HG03135 (cell line): Measurements from ENCODE around the gene GATA5.

ENCODE experiments used
- ATAC-seq: cut with Tn5 transposase; IDR thresholded peaks from one replicate; pipeline ENCODE4 v1.9.1; 2021; ENCODE audit warnings: mild to moderate bottlenecking, moderate library complexity; ENCODE audit not compliant: unreplicated experiment

Gene GATA5

GRCh38 chr20:62457098-62457497 lies 18.7 kb downstream of the GATA5 start:
- no peak for ATAC-seq

DNA sequence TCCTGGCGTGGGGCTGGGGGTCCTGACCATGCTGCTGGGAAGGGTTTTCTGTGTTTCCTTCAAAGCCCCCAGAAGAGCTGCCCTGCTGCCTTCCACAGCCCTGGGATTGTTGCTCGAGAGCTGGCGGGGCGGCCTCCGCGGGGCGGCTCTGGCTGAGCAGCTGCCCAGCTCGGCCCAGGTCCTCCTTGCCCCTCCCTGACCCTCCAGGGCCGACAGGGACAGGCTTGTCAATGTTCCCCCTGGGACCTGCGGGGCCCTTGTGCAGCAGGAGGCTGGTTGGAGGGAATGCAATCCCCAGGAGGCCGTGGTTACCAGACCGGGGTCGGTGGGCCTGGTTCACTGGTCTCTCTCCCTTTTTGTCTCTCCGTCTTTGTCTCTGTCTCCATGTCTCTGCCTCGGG lies 19.9 kb downstream of the GATA5 start:
- ATAC-seq, result no peak

- no peak for ATAC-seq
Measured at GRCh38 chr20:62454904-62455636, 20.7 kb downstream of the GATA5 start.

- no peak for ATAC-seq
Measured at GRCh38 chr20:62453186-62453808, 22.5 kb downstream of the GATA5 start.

DNA sequence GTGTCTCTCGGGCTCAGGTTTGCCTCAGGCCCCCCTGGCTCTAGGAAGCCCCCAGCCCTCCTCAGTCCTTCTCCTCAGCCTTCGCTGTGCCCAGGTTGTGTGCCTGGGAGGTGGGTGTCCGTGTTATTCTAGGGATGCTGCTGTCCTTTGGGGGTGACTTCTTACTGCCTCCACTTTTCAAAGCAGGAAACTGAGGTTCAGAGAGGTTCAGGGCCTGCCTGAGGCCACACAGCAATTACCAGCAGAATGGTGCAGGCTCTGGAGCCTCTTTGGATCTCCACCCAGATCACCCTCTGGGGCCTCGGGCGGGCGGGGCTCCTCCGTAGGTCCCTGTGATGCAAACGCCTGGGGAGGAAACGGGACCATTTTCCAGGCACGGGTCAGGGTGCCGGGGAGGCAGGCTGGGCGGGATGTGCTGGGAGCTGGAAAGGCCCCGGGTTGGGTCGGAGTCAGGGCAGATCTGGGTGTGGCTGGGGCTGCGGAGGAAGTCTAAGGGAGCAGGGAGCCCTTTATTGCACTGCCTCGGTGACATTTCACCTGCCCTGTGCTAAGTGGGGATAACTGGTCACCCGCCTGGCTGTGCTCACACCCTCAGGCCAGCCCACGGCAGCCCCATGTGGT lies 23.2 kb downstream of the GATA5 start:
- ATAC-seq, result no peak

DNA sequence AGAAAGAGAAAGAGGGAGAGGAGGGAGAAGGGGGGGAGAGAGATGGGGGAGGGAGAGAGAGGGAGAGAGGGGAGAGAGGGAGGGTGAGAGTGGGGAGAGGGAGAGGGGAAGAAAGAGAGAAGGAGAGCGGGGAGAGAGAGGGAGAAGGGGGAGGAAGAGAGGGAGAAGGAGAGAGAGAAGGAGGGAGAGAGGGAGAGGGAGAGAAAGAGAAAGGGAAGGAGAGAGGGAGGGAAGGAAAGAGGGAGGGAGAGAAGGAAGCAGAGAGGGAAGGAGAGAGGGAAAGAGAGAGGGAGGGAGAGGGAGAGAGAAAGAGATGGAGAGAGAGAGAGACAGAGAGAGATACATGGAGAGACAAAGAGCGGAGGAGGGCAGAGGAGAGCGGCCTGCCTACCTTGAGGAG lies 23.8 kb downstream of the GATA5 start:
- ATAC-seq, result no peak

DNA sequence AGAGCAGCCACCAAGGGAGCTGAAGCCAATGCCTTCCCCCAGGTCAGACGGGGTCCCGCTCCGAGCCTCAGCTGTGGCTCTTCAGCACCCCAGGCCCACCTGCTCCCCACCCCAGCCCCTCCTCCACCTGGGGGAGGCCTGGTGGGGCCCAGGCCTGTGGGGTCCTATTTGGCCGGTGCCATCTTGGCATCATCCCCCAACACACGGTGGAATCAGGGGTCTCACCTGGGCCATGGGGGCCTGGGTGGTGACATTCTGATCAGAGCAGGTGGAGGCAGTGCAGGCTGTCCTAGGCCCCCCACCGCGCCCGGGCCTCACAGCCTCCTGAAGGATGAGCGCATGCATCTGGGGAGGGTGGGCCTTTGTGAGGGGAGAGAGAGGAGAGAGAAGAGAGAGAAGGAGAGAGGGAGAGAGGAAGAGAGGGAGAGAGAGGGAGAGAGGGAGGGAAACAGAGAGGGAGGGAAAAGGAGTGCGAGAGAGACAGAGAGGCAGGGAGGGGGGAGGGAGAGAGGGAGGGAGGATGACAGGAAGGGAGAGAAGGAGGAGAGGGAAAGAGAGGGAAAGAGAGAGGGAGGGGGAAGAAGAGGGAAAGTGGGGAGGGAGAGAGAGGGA lies 24.5 kb downstream of the GATA5 start:
- no peak for ATAC-seq

- ATAC-seq, result no peak
Measured at GRCh38 chr20:62449951-62450691, 25.7 kb downstream of the GATA5 start.

DNA sequence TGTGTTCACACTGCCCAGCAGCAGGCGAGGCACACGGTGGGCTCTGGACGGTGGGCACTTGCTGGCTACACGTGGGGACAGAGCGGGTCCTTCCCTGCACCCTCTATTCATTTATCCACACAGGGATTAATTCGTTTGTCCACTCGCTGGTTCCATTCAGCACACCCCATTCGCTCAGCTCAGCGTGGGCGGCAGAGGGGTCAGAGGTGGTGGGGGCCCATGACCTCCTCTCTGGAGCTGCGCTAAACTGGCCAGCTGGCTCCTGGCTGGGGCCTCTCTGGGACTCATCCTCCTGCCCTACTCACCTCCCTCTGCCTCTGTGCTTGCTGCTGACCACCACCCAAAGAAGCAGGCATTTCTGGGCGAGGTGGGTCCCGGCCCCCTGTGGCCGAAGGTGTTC lies 27.0 kb downstream of the GATA5 start:
- no peak for ATAC-seq

GRCh38 chr20:62448038-62448437 lies 27.8 kb downstream of the GATA5 start:
- no peak for ATAC-seq

GRCh38 chr20:62446888-62447869 lies 28.6 kb downstream of the GATA5 start:
- no peak for ATAC-seq

- no peak for ATAC-seq
Measured at GRCh38 chr20:62446481-62446880, 29.3 kb downstream of the GATA5 start.

- no peak for ATAC-seq
Measured at GRCh38 chr20:62445553-62446340, 30.0 kb downstream of the GATA5 start.

GRCh38 chr20:62444286-62444685 lies 31.5 kb downstream of the GATA5 start:
- ATAC-seq, result no peak

DNA sequence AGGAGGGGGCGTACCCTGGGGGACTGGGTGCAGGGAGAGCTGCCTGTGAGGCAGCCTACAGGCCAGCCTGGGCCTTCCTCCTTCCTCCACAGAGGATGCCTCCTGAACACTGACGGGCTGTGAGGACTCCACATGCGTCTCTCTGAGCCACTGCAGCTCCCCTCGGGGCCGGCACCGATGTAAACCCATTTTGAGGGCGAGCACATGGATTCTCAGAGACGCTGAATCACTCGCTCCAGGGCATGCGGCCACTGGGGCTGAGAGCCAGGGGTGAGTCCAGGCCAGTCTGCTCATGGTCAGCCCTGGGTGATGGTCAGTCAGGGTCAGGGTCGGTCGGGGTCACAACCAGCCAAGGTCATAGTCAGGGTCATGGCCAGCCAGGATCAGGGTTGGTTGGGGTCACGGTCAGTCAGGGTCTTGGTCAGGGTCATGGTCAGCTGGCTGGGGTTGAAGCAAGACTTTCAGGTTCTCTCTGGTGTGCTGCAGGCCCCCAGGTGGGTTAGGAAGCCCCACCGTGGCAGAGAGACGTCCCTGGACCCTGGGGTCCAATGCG lies 33.7 kb downstream of the GATA5 start:
- no peak for ATAC-seq

DNA sequence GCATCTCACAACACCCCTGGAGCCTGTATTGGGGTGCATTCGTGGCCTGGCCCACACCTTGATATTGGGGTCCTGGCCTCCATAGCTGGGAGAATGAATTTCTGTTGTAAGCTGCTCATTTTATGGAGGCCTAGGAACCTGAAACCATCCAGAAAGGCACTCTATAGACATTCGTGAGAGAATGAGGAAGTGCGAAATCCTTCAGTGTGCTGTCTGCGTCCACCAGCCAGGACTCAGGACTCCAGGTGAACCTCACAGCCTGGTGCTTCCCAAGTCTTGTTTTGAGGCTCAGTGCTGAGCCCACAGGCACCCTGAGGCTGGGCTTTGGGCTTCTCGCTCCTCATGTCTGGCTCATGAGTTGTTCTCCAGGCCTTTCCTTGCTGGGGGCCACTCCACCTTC lies 36.6 kb downstream of the GATA5 start:
- ATAC-seq, result no peak

DNA sequence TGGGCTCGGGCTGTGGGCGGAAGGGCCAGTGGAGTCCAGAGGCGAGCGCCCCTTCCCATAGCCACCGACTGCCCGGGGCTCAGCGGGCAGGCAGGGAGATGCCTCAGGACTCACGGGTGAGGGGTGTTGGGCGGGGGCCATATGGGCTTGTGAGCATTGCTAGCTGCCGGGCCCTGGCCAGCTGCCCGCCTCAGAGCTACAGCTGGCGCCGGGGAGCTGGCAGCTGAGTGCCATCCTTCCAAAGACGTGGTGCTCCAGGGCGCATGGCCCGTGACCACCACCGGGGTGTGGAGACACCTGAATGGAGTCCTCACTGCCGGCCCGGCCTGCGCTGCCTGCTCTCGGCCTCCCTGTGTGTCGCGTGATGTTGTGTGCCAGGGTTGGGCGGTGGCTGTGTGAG lies 37.9 kb downstream of the GATA5 start:
- ATAC-seq, result no peak

DNA sequence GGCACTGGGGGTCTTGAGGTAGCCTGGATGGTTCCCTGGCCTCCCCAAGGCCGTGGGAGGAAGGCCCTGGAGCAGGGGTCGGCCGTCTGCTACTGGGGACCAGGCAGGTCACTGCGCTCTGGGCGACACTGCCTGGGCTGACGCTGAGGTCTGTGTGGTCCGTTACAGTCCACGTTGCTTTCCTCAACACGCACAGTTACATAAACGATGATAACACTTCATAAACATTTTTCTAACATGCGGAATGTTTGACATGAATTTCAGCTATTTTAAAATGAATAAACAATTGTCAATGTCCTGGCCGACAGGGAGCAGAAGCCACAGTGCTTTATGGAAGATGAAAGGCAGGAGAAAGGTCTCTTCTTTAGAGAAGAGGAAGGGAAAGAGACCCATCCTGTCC lies 38.3 kb downstream of the GATA5 start:
- no peak for ATAC-seq

- ATAC-seq, result no peak
Measured at GRCh38 chr20:62436692-62437091, 39.1 kb downstream of the GATA5 start.
